Lower leg skin (tissue), 4 donors: ENCODE measurements around the gene EVI2A. TPM values are rescaled to one million over a fixed set of nuclear protein-coding genes. Genes with fewer than 3 reads are reported as not detected.

ENCODE experiments used
- DNase-seq, 2 donors: peaks; one replicate each; pipeline ENCODE4 v3.0.0-alpha.2; 2019; ENCODE audit warnings: low spot score in 2 of 2
- H3K4me3 ChIP-seq: fragments of 200-600 bp; sonication (generic); 2 replicates; pipeline ENCODE4 v1.5.1; 2017; ENCODE audit warnings: mild to moderate bottlenecking, low read depth; ENCODE audit not compliant: poor library complexity, severe bottlenecking
- POLR2A ChIP-seq, 2 donors: fragments of 450-650 bp; IDR thresholded peaks; one replicate each; pipeline ENCODE4 v1.6.1; 2016 to 2017; ENCODE audit warnings: antibody characterized with exemption in 2 of 2, mild to moderate bottlenecking in 1 of 2, moderate library complexity in 1 of 2
- WGBS, 2 donors: methylation state at CpG; one replicate each; pipeline ENCODE4 v1.1.5; 2018; 5-methylcytosine and 5-hydroxymethylcytosine counted together
- intact Hi-C: fragments of 100-400 bp; cut with DNase I; formaldehyde crosslinking; loops from one replicate; pipeline ENCODE4 v1.15.0; 2023; ENCODE audit warnings: low total_unique reads
- total RNA-seq, 4 donors: library from RNA; depleted of rRNA; stranded (reverse); fragments of >200 nt; gene quantifications; one replicate each; pipeline ENCODE4 v1.1.0, GENCODE V29; 2016
- TF ChIP-seq, protein P1 (sequence below), 3 donors: fragments of 450-650 bp; IDR thresholded peaks; one replicate each; pipeline ENCODE4 v1.5.1; 2016; ENCODE audit warnings: antibody characterized with exemption in 3 of 3, mild to moderate bottlenecking in 3 of 3, moderate library complexity in 2 of 3

EVI2A gene
- total RNA-seq, 4 donors from 2014 or later, result 1.2 to 4.0 (median 2.0) TPM

DNA sequence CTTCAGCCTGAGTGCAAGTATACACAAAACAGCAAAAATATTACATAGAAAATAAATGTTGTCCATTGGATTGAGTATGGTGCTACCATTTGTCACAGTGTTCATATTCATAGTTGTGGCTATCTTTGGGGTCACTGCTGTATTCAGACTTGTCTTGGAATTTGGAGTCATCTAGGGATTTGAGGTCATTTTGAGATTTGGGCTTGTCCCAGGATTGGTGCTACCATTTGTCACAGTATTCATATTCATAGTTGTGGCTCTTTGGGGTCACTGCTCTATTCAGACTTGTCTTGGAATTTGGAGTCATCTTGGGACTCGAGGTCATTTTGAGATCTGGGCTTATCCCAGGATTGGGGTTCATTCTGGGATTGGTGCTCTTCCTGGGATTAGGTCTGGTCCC is 49.2 kb downstream of the EVI2A start:
- no peak for DNase-seq
- no peak for TF ChIP-seq POLR2A (IDR thresholded peaks at IDR 0.05)
- TF ChIP-seq, protein P1, sequence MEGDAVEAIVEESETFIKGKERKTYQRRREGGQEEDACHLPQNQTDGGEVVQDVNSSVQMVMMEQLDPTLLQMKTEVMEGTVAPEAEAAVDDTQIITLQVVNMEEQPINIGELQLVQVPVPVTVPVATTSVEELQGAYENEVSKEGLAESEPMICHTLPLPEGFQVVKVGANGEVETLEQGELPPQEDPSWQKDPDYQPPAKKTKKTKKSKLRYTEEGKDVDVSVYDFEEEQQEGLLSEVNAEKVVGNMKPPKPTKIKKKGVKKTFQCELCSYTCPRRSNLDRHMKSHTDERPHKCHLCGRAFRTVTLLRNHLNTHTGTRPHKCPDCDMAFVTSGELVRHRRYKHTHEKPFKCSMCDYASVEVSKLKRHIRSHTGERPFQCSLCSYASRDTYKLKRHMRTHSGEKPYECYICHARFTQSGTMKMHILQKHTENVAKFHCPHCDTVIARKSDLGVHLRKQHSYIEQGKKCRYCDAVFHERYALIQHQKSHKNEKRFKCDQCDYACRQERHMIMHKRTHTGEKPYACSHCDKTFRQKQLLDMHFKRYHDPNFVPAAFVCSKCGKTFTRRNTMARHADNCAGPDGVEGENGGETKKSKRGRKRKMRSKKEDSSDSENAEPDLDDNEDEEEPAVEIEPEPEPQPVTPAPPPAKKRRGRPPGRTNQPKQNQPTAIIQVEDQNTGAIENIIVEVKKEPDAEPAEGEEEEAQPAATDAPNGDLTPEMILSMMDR (IDR thresholded peaks at IDR 0.05), result no peak
- intact Hi-C loops, result no loop called here
- 93 to 100% methylated on average over 1 of the region's 1 CpG for WGBS, 2 donors
- H3K4me3 ChIP-seq, result no peak overlapping the region

DNA sequence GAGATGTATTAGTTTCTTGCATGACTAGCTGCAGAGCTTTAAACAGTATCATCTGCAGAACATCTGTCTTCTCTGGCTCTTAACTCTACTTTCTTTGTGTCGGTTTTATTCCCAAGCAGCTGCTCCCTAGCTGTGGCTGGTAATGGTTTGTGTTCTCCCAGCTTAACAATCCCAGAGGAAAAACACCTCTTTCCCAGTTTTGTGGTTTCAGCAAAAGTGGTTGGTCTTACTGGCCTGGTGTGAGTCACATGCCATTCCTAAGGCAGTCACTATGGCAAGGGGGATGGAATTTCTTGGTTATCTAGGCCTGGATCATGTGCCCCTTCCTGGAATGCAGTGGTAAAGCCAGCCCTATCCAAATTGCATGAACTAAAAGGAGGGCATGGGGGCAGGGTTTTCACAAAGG is 51.8 kb downstream of the EVI2A start:
- intact Hi-C loops, result no loop called here

DNA sequence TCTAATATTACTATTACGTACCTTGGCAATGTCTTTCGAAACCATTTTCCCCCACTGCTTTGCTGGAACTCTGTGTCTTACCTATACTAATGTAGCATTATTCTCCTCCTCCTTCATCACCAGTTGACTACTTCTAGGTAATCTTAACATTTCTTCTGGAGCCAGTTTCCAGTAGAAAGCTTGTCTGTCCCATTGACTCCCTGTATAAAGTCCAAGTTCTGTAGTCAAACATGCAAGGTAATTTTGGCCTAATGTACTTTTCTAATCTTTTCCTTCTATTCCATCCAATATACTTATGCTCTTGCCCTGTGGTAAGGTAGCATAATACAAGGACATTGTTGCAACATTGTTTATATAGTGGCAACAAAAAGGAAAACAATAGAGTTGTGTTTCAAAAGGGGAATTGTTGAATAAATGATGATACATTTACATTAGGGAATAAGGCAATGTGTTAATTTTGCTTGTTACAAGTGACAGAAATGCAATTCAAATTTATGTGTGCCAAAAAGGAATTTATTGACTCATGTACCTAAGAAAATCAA is 52.3 kb downstream of the EVI2A start:
- TF ChIP-seq, protein P1 (IDR thresholded peaks at IDR 0.05), result no peak
- no peak for TF ChIP-seq POLR2A (IDR thresholded peaks at IDR 0.05)
- DNase-seq, result no peak
- no peak overlapping the region for H3K4me3 ChIP-seq
- 94 to 95% methylated on average over 2 of the region's 2 CpGs for WGBS, 2 donors
- intact Hi-C loops, result no loop called here

More for the DNA sequence above, 51.8 kb downstream of the EVI2A start:
- TF ChIP-seq, protein P1 (IDR thresholded peaks at IDR 0.05), result no peak
- no peak for TF ChIP-seq POLR2A (IDR thresholded peaks at IDR 0.05)
- no peak for DNase-seq
- H3K4me3 ChIP-seq, result no peak overlapping the region
- 58 to 62% methylated on average over 1 of the region's 1 CpG for WGBS, 2 donors

Other genes starting within 250 kb of the EVI2A start
- gene NF1, start 226.6 kb downstream of the EVI2A start, total RNA-seq, result 10 to 100 TPM; 27.5 to 48.6 (median 34.3) TPM
- not detected for gene OMG, start 24.4 kb downstream of the EVI2A start, total RNA-seq
- gene EVI2B, start 7.6 kb downstream of the EVI2A start, total RNA-seq, result 1 to 10 TPM; 1.2 to 5.0 (median 2.4) TPM
- 10 to 100 TPM; 27.4 to 62.8 (median 34.1) TPM for gene RAB11FIP4, start 70.1 kb upstream of the EVI2A start, total RNA-seq